Pancreas (tissue), 10 donors: Measurements from ENCODE around the gene AKT1S1. TPM values are rescaled to one million over a fixed set of nuclear protein-coding genes. Genes with fewer than 3 reads are reported as not detected.

Experiments
- ATAC-seq, 4 donors: fragments of 200-7000 bp; cut with Tn5 transposase; one replicate each; pipeline versions ENCODE4 v1.8.0 to v1.9.1; 2020; ENCODE audit warnings: mild to moderate bottlenecking in 4 of 4, moderate library complexity in 4 of 4
- DNase-seq, 6 donors: peaks; one replicate each; pipeline ENCODE4 v3.0.0-alpha.2; 2020
- FAIRE-seq: peaks from 2 replicates; lab custom pipeline; 2012; peaks lifted over from hg19 to GRCh38; lab: Jason Lieb, UNC
- H3K27ac ChIP-seq, 4 donors: fragments of 200-600 bp; sonication (generic); 1 replicate in 3 of 4; 2 replicates in 1 of 4; pipeline versions ENCODE4 v1.5.0 to v1.8.0; 2020
- H3K27me3 ChIP-seq, 4 donors: fragments of 200-600 bp; one replicate each; pipeline ENCODE4 v1.8.0; 2021
- H3K36me3 ChIP-seq, 3 donors: fragments of 200-600 bp; sonication (generic) in 1 of 3; one replicate each; pipeline versions ENCODE4 v1.5.0 to v1.8.0; 2020 to 2021
- H3K4me1 ChIP-seq, 3 donors: fragments of 200-600 bp; one replicate each; pipeline ENCODE4 v1.8.0; 2021
- H3K4me3 ChIP-seq, 4 donors: fragments of 200-600 bp; sonication (generic) in 2 of 4; one replicate each; pipeline versions ENCODE4 v1.5.0 to v1.8.0; 2020 to 2021
- H3K9me3 ChIP-seq, 4 donors: fragments of 200-600 bp; one replicate each; pipeline ENCODE4 v1.8.0; 2021
- WGBS, 2 donors: extraction: QIAGEN DNeasy Blood & Tissue Kit; methylation state at CpG; one replicate each; pipeline ENCODE4 v1.1.7; 2013; 5-methylcytosine and 5-hydroxymethylcytosine counted together
- intact Hi-C, 3 donors: fragments of 100-400 bp; cut with DNase I; formaldehyde crosslinking; loops; one replicate each; pipeline versions ENCODE4 v1.11.1 to v1.14.2; 2022
- polyA plus RNA-seq, 2 donors: library from polyadenylated mRNA; stranded (reverse); fragments of 200-250 nt; gene quantifications; one replicate each; pipeline ENCODE4 v1.2.3, GENCODE V29; 2013
- total RNA-seq, 6 donors: library from RNA; stranded (reverse); fragmentation: NEBNext Ultra II Directional in 4 of 6; extraction: Animal tissue kit (Norgen Biotek cat#: 25700) in 4 of 6; gene quantifications; one replicate each; pipeline versions ENCODE4 v1.2.1 to v1.2.4, GENCODE V29; 2021 to 2023
- TF ChIP-seq, protein P1 (sequence below), 4 donors: fragments of 200-600 bp; sonication (generic) in 3 of 4; IDR thresholded peaks; one replicate each; pipeline versions ENCODE4 v1.5.0 to v1.8.0; 2021; ENCODE audit warnings: antibody characterized with exemption in 4 of 4
- donor health status: healthy with polysubstance abuse.
- donor health status: DM: no; HTN: no; CAD: no; lungs with moderate emphysema.
- donor health status: DM: no; HTN: no; CAD: no.
- donor health status: control.
- donor health status: control.
- donor health status: Bipolar disorder and iron deficiency.
- donor health status: DM: yes; HTN: yes; CAD: no.
- donor health status: DM: no; HTN: no; CAD: no.
- donor health status: DM: no; HTN: no; CAD: no.
- donor health status: DM: yes; HTN: yes; CAD: no.

AKT1S1 gene
- total and polyA plus RNA-seq, 8 donors: 13.8 to 31.1 (median 18.1) TPM

- H3K27ac ChIP-seq: peak overlapping the region in 1 of 4 donors; percentile 4
- FAIRE-seq (no peak), DNase-seq (no peak), ATAC-seq (peak in 2 of 4 donors; percentile 21 to 48)
- intact Hi-C loops: no loop called here
- no peaks in the 10 kb centered on the region for H3K36me3 ChIP-seq
- 87 to 91% methylated on average over 21 of the region's 21 CpGs for WGBS, 2 donors
- H3K4me1 ChIP-seq: no peaks in the 10 kb centered on the region
- no peaks in the 10 kb centered on the region for H3K27me3 ChIP-seq
- TF ChIP-seq, protein P1, sequence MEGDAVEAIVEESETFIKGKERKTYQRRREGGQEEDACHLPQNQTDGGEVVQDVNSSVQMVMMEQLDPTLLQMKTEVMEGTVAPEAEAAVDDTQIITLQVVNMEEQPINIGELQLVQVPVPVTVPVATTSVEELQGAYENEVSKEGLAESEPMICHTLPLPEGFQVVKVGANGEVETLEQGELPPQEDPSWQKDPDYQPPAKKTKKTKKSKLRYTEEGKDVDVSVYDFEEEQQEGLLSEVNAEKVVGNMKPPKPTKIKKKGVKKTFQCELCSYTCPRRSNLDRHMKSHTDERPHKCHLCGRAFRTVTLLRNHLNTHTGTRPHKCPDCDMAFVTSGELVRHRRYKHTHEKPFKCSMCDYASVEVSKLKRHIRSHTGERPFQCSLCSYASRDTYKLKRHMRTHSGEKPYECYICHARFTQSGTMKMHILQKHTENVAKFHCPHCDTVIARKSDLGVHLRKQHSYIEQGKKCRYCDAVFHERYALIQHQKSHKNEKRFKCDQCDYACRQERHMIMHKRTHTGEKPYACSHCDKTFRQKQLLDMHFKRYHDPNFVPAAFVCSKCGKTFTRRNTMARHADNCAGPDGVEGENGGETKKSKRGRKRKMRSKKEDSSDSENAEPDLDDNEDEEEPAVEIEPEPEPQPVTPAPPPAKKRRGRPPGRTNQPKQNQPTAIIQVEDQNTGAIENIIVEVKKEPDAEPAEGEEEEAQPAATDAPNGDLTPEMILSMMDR (IDR thresholded peaks at IDR 0.05): no peak
- H3K9me3 ChIP-seq: no peaks in the 10 kb centered on the region
- H3K4me3 ChIP-seq: no peak overlapping the region
Observed at GRCh38 chr19:49916839-49917733, 39.9 kb upstream of the AKT1S1 start.

DNA sequence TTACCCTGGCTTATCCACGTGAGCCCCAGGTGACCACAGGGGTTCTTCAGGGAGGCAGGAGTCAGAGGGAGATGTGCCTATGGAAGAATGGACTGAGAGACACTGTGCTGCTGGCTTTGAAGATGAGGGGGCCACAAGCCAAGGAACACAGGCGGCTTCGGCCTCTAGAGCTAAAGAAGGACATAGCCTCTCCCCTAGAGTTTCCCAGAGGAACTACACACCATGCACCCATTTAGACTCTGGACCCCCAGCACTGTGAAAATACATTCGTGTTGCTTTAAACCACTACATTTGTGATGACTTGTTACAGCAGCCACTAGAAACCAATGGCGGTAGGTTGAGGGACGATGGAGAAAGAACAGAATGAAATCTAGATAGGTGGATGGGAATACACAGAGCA lies 38.1 kb upstream of the AKT1S1 start:
- TF ChIP-seq, protein P1 (IDR thresholded peaks at IDR 0.05): no peak
- ATAC-seq: no peak
- Histone ChIP-seq H3K4me1 (no peaks in the 10 kb centered on the region), H3K27ac (no peak overlapping the region), H3K27me3 (no peaks in the 10 kb centered on the region), H3K36me3 (no peaks in the 10 kb centered on the region), H3K9me3 (no peaks in the 10 kb centered on the region), H3K4me3 (no peak overlapping the region)
- 95 to 98% methylated on average over 6 of the region's 6 CpGs for WGBS, 2 donors
- no peak for FAIRE-seq
- no peak for DNase-seq
- intact Hi-C loops: no loop called here

DNA sequence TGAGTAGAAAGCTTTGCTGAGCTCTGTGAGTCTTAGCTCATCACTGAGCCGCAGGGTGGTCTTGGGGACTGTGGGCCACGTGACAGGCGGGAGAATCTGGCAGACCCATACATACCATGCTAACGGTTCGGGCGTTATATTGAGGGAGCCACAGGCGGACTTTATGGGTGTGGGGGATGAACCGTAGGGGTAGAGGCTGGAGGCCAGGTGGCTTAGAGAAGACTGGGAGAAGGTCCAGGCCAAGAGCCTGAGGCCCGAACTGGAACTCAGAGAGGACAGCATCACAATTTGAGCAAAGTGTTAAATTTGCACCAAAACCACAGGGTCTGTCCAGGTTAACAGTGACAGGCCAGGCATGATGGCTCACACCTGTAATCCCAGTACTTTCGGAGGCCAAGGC lies 36.6 kb upstream of the AKT1S1 start:
- no peak for ATAC-seq
- 96 to 97% methylated on average over 10 of the region's 10 CpGs for WGBS, 2 donors
- intact Hi-C loops: no loop called here
- TF ChIP-seq, protein P1 (IDR thresholded peaks at IDR 0.05): no peak
- Histone ChIP-seq H3K4me1 (no peaks in the 10 kb centered on the region), H3K4me3 (no peak overlapping the region), H3K27ac (no peak overlapping the region), H3K9me3 (no peaks in the 10 kb centered on the region), H3K36me3 (peaks cover 0 to 8% (median 3%) of the 10 kb centered on the region in 3 donors), H3K27me3 (no peaks in the 10 kb centered on the region)
- no peak for FAIRE-seq
- no peak for DNase-seq

DNA sequence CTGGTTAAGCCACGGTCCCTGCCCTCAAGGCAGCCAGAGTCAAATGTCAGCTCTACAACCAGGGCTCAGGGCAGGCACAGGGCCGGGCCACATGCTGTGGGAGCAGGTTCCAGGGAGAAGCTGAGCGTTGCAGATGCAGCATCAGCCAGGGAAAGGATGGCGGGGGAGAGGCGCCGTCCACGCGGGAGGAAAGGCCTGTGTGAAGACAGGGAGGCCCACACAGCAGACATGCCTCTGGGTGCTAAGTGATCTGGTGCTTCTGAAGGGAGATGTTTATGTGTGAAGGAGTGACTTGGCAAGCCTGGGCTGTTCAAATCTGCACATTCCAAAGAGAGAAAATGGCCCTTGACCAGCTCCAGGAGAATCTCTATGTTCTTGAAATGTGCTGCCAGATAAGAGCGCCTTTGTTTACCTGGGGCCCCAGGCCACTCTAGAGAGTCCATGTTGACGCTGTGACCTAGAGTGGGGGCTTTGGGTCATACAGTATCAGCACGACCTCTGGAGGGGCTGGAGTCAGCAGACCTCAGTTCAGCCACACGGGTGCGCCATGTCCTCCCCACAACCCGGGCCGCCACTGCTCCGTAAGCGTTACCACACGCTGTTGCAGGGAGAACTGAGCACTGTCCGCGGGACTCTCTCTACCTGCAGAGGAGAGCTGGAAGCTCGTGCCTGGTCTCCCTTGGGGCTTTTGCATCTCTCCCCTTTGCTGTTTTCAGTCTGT lies 36.0 kb upstream of the AKT1S1 start:
- TF ChIP-seq, protein P1 (IDR thresholded peaks at IDR 0.05): no peak
- H3K36me3 ChIP-seq: peaks cover 0 to 12% (median 3%) of the 10 kb centered on the region in 3 donors
- intact Hi-C loops: no loop called here
- ATAC-seq (no peak), FAIRE-seq (no peak), DNase-seq (no peak)
- no peaks in the 10 kb centered on the region for H3K27me3 ChIP-seq
- no peaks in the 10 kb centered on the region for H3K9me3 ChIP-seq
- H3K4me1 ChIP-seq: no peaks in the 10 kb centered on the region
- H3K27ac ChIP-seq: no peak overlapping the region
- 89 to 92% methylated on average over 21 of the region's 21 CpGs for WGBS, 2 donors
- H3K4me3 ChIP-seq: no peak overlapping the region
